AG09319 (cell line): ENCODE measurements around the gene PACS2.
A peak's percentile ranks its signal among the peaks of the same experiment; 100 is the strongest.
"Not testable (repeated sequence)": the region's sequence is repeated elsewhere in the genome, so short reads cannot be mapped to it uniquely, and the experiment has no call there.

Source experiments
- DNase-seq: peaks from one replicate; pipeline ENCODE4 v3.0.0-alpha.2; 2010; ENCODE audit warnings: low read depth; ENCODE audit errors: extremely low read depth
- TF ChIP-seq, protein P1 (sequence below): IDR thresholded peaks from 2 replicates; pipeline ENCODE4 v1.5.1; 2011; ENCODE audit warnings: low read depth, mild to moderate bottlenecking, inconsistent platforms, low read length, moderate library complexity

PACS2 gene

GRCh38 chr14:105290621-105291346 is 23.8 kb upstream of the PACS2 start:
- DNase-seq: no peak
- TF ChIP-seq, protein P1, sequence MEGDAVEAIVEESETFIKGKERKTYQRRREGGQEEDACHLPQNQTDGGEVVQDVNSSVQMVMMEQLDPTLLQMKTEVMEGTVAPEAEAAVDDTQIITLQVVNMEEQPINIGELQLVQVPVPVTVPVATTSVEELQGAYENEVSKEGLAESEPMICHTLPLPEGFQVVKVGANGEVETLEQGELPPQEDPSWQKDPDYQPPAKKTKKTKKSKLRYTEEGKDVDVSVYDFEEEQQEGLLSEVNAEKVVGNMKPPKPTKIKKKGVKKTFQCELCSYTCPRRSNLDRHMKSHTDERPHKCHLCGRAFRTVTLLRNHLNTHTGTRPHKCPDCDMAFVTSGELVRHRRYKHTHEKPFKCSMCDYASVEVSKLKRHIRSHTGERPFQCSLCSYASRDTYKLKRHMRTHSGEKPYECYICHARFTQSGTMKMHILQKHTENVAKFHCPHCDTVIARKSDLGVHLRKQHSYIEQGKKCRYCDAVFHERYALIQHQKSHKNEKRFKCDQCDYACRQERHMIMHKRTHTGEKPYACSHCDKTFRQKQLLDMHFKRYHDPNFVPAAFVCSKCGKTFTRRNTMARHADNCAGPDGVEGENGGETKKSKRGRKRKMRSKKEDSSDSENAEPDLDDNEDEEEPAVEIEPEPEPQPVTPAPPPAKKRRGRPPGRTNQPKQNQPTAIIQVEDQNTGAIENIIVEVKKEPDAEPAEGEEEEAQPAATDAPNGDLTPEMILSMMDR: no peak

DNA sequence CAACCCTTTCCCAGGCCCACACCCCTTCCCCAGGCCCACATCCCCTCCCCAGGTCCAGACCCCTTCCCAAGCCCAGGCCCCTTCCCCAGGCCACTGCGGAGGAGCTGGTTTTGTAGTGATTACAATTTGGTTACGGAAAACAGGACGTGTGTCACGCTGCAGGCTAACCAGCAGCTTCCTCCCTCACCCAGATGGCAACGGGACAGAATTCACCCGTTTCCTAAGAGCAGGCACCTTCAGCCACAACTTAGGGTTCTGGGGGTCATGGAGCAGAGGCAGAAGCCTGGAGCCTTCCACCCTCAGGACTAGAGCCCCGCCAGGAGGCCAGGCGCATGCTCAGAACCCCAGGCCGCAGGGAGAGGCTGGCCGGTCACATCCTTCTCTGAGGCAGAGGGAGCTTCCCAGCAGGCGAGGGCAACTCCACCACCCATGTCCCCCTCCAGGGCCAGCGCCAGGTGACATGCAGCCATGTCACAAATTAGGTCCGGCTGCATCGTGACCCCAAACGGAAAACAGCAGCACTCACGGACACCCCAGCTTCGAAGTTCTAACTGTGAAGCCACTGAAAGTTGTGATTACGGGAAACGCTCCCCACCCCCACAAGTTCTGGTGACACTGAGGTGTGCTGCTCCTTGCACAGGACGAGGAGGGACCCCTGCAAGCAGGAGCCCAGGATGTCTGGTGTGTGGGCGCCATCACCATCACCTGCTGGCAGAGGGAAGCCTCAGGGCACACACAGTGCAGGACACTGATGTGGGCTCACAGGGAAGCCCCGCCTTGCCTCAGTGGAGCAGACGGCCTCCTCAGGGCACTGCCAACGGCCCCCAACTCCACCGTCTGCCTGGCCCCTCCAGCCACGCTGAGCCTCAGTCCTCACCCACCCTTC is 21.5 kb upstream of the PACS2 start:
- DNase-seq: no peak
- TF ChIP-seq, protein P1: no peak

- DNase-seq: no peak
- TF ChIP-seq, protein P1: no peak
Measured at GRCh38 chr14:105294142-105294597, 20.4 kb upstream of the PACS2 start.

DNA sequence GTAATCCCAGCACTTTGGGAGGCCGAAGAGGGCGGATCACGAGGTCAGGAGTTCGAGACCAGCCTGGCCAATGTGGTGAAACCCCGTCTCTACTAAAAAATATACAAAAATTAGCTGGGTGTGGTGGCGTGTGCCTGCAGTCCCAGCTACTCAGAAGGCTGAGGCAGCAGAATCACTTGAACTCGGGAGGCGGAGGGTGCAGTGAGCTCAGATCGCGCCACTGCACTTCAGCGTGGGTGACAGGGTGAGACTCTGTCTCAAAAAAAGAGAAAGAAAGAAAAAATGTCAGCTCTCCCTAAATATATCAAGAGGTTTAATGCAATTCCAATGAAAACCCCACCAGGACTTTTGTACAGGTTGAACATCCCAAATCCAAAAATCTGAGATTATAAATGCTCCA is 17.2 kb upstream of the PACS2 start:
- not testable (repeated sequence) for DNase-seq

GRCh38 chr14:105299654-105300541 is 14.7 kb upstream of the PACS2 start:
- DNase-seq: no peak
- TF ChIP-seq, protein P1: no peak

- TF ChIP-seq, protein P1: no peak
- DNase-seq: peak; percentile 67
Measured at GRCh38 chr14:105300542-105301102, 13.9 kb upstream of the PACS2 start, which contains the start of gene BRF1. Gene BRF1, minus strand, starts transcription at chr14:105301001. Its CDS starts 372 bp downstream, at chr14:105300629.
